Liver (tissue), 9 donors: Measurements from ENCODE around the gene LURAP1L. TPM values are rescaled to one million over a fixed set of nuclear protein-coding genes. Genes with fewer than 3 reads are reported as not detected.

ENCODE experiments used
- DNase-seq: peaks from one replicate; pipeline ENCODE4 v3.0.0-alpha.2; 2017; ENCODE audit warnings: low spot score
- H3K27ac ChIP-seq, 2 donors: one replicate each; pipeline ENCODE4 v1.7.0; 2013; ENCODE audit warnings: inconsistent platforms in 2 of 2, low read length in 2 of 2, control low read depth in 1 of 2, low read depth in 1 of 2, mild to moderate bottlenecking in 1 of 2
- H3K27me3 ChIP-seq, 4 donors: one replicate each; pipeline versions ENCODE4 v1.6.1 to v1.7.0; 2013; ENCODE audit warnings: low read length in 3 of 4, inconsistent platforms in 1 of 4, mild to moderate bottlenecking in 1 of 4, moderate library complexity in 1 of 4; ENCODE audit not compliant: control insufficient read depth in 4 of 4, insufficient read depth in 4 of 4
- H3K36me3 ChIP-seq, 4 donors: one replicate each; pipeline versions ENCODE4 v1.6.1 to v1.7.0; 2013; ENCODE audit warnings: low read length in 3 of 4, mild to moderate bottlenecking in 3 of 4, low read depth in 1 of 4, moderate library complexity in 1 of 4; ENCODE audit not compliant: control insufficient read depth in 4 of 4, insufficient read depth in 3 of 4
- H3K4me1 ChIP-seq, 4 donors: one replicate each; pipeline versions ENCODE4 v1.6.1 to v1.7.0; 2013; ENCODE audit warnings: low read length in 3 of 4, mild to moderate bottlenecking in 3 of 4, moderate library complexity in 1 of 4; ENCODE audit not compliant: control insufficient read depth in 4 of 4, insufficient read depth in 4 of 4
- H3K4me3 ChIP-seq, 3 donors: one replicate each; pipeline versions ENCODE4 v1.6.1 to v1.7.0; 2013; ENCODE audit warnings: low read length in 3 of 3, control low read depth in 1 of 3, low read depth in 1 of 3, mild to moderate bottlenecking in 1 of 3
- H3K9ac ChIP-seq, 2 donors: one replicate each; pipeline ENCODE4 v1.7.0; 2013; ENCODE audit warnings: low read length in 2 of 2, mild to moderate bottlenecking in 2 of 2, moderate library complexity in 2 of 2, control low read depth in 1 of 2, low read depth in 1 of 2
- H3K9me3 ChIP-seq, 4 donors: one replicate each; pipeline versions ENCODE4 v1.6.1 to v1.7.0; 2013; ENCODE audit warnings: low read length in 3 of 4; ENCODE audit not compliant: control insufficient read depth in 4 of 4
- ATF3 ChIP-seq: IDR thresholded peaks from 2 replicates; pipeline ENCODE4 v1.6.1; 2016; ENCODE audit warnings: antibody characterized with exemption
- EGR1 ChIP-seq, 2 donors: IDR thresholded peaks; 2 replicates each; pipeline ENCODE4 v1.6.1; 2016 to 2018; ENCODE audit warnings: antibody characterized with exemption in 2 of 2, low read depth in 2 of 2
- FOXA1 ChIP-seq: IDR thresholded peaks from 2 replicates; pipeline ENCODE4 v1.6.1; 2016; ENCODE audit warnings: antibody characterized with exemption
- FOXA2 ChIP-seq: IDR thresholded peaks from 2 replicates; pipeline ENCODE4 v1.6.1; 2016; ENCODE audit warnings: antibody characterized with exemption
- GABPA ChIP-seq, 2 donors: IDR thresholded peaks in 1 of 2; conservative IDR thresholded peaks in 1 of 2; 2 replicates each; pipeline ENCODE4 v1.6.1; 2016; ENCODE audit warnings: antibody characterized with exemption in 2 of 2, mild to moderate bottlenecking in 1 of 2, moderate library complexity in 1 of 2
- HNF4A ChIP-seq, 2 donors: conservative IDR thresholded peaks; 2 replicates each; pipeline ENCODE4 v1.6.1; 2016; ENCODE audit warnings: antibody characterized with exemption in 2 of 2, mild to moderate bottlenecking in 2 of 2
- HNF4G ChIP-seq: IDR thresholded peaks from 2 replicates; pipeline ENCODE4 v1.6.1; 2016; ENCODE audit warnings: antibody characterized with exemption
- JUND ChIP-seq, 2 donors: IDR thresholded peaks; 2 replicates each; pipeline ENCODE4 v1.6.1; 2016; ENCODE audit warnings: antibody characterized with exemption in 2 of 2
- NR2F2 ChIP-seq: IDR thresholded peaks from 2 replicates; pipeline ENCODE4 v1.6.1; 2016; ENCODE audit warnings: antibody characterized with exemption
- RAD21 ChIP-seq, 2 donors: IDR thresholded peaks; 2 replicates each; pipeline ENCODE4 v1.6.1; 2016; ENCODE audit warnings: antibody characterized with exemption in 2 of 2, mild to moderate bottlenecking in 2 of 2
- REST ChIP-seq: IDR thresholded peaks from 2 replicates; pipeline ENCODE4 v1.6.1; 2016; ENCODE audit warnings: antibody characterized with exemption, mild to moderate bottlenecking
- RXRA ChIP-seq, 2 donors: IDR thresholded peaks; 2 replicates each; pipeline ENCODE4 v1.6.1; 2017 to 2018; ENCODE audit warnings: antibody characterized with exemption in 2 of 2, mild to moderate bottlenecking in 1 of 2
- SP1 ChIP-seq: IDR thresholded peaks from 2 replicates; pipeline ENCODE4 v1.6.1; 2018; ENCODE audit warnings: antibody characterized with exemption, mild to moderate bottlenecking
- TAF1 ChIP-seq: conservative IDR thresholded peaks from 2 replicates; pipeline ENCODE4 v1.6.1; 2016; ENCODE audit warnings: antibody characterized with exemption, mild to moderate bottlenecking
- YY1 ChIP-seq: IDR thresholded peaks from 2 replicates; pipeline ENCODE4 v1.6.1; 2016; ENCODE audit warnings: antibody characterized with exemption, mild to moderate bottlenecking
- ZBTB33 ChIP-seq: IDR thresholded peaks from 2 replicates; pipeline ENCODE4 v1.6.1; 2016; ENCODE audit warnings: antibody characterized with exemption
- WGBS: extraction: QIAGEN DNeasy Blood & Tissue Kit; methylation state at CpG from one replicate; pipeline ENCODE4 v1.1.7; 2013; 5-methylcytosine and 5-hydroxymethylcytosine counted together
- polyA plus RNA-seq, 2 donors: library from polyadenylated mRNA; stranded (reverse) in 1 of 2; unstranded in 1 of 2; fragments of 200-250 nt in 1 of 2; fragments of >200 nt in 1 of 2; fragmentation: Nextera tagmentation in 1 of 2; extraction: Ambion mirVana in 1 of 2; gene quantifications; one replicate each; pipeline versions ENCODE4 v1.2.1 to v1.2.3, GENCODE V29; 2013 to 2015
- total RNA-seq, 2 donors: library from RNA; depleted of rRNA; stranded (reverse); fragments of >200 nt; gene quantifications; one replicate each; pipeline ENCODE4 v1.2.3, GENCODE V29; 2014
- TF ChIP-seq, protein P1 (sequence below): fragments of 150-350 bp; IDR thresholded peaks from 2 replicates; pipeline ENCODE4 v1.5.1; 2017; ENCODE audit warnings: improper control_type of control experiment, low read depth, low read length; ENCODE audit not compliant: missing input control
- TF ChIP-seq, protein P2 (sequence below): IDR thresholded peaks from 2 replicates; pipeline ENCODE4 v1.6.1; 2016; ENCODE audit warnings: antibody characterized with exemption
- donor health status: healthy.
- donor health status: healthy.
- donor health status: healthy.
- donor health status: healthy.
- donor health status: healthy.

Gene LURAP1L
- total and polyA plus RNA-seq, 4 donors: 4.2 to 18.6 (median 8.9) TPM

GRCh38 chr9:12826924-12827565, 52.2 kb downstream of the LURAP1L start (continued):
- TF ChIP-seq, protein P1, sequence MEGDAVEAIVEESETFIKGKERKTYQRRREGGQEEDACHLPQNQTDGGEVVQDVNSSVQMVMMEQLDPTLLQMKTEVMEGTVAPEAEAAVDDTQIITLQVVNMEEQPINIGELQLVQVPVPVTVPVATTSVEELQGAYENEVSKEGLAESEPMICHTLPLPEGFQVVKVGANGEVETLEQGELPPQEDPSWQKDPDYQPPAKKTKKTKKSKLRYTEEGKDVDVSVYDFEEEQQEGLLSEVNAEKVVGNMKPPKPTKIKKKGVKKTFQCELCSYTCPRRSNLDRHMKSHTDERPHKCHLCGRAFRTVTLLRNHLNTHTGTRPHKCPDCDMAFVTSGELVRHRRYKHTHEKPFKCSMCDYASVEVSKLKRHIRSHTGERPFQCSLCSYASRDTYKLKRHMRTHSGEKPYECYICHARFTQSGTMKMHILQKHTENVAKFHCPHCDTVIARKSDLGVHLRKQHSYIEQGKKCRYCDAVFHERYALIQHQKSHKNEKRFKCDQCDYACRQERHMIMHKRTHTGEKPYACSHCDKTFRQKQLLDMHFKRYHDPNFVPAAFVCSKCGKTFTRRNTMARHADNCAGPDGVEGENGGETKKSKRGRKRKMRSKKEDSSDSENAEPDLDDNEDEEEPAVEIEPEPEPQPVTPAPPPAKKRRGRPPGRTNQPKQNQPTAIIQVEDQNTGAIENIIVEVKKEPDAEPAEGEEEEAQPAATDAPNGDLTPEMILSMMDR: no peak
- no peak for TF ChIP-seq FOXA1
- no peak for TF ChIP-seq ZBTB33

DNA sequence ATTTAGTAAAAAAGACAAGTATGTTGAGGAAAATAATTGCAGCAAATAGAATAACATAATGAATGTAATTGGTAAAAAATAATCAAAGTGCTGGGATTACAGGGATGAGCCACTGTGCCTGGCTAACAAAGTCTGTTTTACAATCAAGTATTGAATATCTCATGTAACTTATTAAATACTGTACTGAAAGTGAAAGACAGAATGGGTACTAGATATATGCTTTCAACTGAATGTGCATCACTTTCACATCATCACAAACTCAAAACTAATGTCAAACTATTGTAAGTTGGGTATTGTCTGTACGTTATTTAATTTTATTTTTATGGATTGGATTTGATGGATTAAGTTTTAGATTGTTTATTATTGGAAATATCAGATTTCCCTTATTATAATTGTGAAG, 58.9 kb downstream of the LURAP1L start:
- Histone ChIP-seq H3K4me1 (no peaks in the 10 kb centered on the region), H3K9me3 (peaks cover 0 to 1% (median 0%) of the 10 kb centered on the region in 4 donors), H3K9ac (no peak overlapping the region), H3K27ac (no peak overlapping the region), H3K27me3 (no peaks in the 10 kb centered on the region), H3K36me3 (no peaks in the 10 kb centered on the region), H3K4me3 (no peak overlapping the region)
- TF ChIP-seq TAF1: no peak
- TF ChIP-seq GABPA (IDR thresholded peaks at IDR 0.05 in 1 of 2, conservative IDR thresholded peaks at IDR 0.05 in 1 of 2): no peak
- no peak for TF ChIP-seq FOXA1
- no peak for TF ChIP-seq RAD21 (IDR thresholded peaks at IDR 0.05)
- no peak for TF ChIP-seq FOXA2
- no peak for TF ChIP-seq HNF4G
- TF ChIP-seq YY1: no peak
- no peak for TF ChIP-seq JUND (IDR thresholded peaks at IDR 0.05)
- no peak for TF ChIP-seq ATF3
- TF ChIP-seq ZBTB33: no peak
- TF ChIP-seq, protein P1: no peak
- TF ChIP-seq NR2F2: no peak
- no peak for TF ChIP-seq SP1
- no peak for TF ChIP-seq RXRA (IDR thresholded peaks at IDR 0.05)
- TF ChIP-seq, protein P2, sequence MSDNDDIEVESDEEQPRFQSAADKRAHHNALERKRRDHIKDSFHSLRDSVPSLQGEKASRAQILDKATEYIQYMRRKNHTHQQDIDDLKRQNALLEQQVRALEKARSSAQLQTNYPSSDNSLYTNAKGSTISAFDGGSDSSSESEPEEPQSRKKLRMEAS: no peak
- no peak for TF ChIP-seq REST
- TF ChIP-seq HNF4A (conservative IDR thresholded peaks at IDR 0.05): no peak
- no peak for TF ChIP-seq EGR1 (IDR thresholded peaks at IDR 0.05; ENCODE audit: low read depth in 2 of 2)
- no peak for DNase-seq
- 89% methylated on average over 1 of the region's 1 CpG for WGBS
